HUES64 (cell line): ENCODE data around the gene ROR1.
A peak's percentile ranks its signal among the peaks of the same experiment; 100 is the strongest.

Experiments
- H3K27ac ChIP-seq: 2 replicates; pipeline ENCODE4 v1.7.0; 2013; ENCODE audit warnings: low read depth, low read length, inconsistent platforms
- H3K27me3 ChIP-seq: 2 replicates; pipeline ENCODE4 v1.6.1; 2013; ENCODE audit warnings: mild to moderate bottlenecking, low read length; ENCODE audit not compliant: insufficient read depth
- H3K36me3 ChIP-seq: 2 replicates; pipeline ENCODE4 v1.6.1; 2013; ENCODE audit warnings: mild to moderate bottlenecking, low read length; ENCODE audit not compliant: insufficient read depth
- H3K4me1 ChIP-seq: 2 replicates; pipeline ENCODE4 v1.6.1; 2013; ENCODE audit warnings: mild to moderate bottlenecking, low read length, moderate library complexity; ENCODE audit not compliant: insufficient read depth
- H3K4me3 ChIP-seq: 2 replicates; pipeline ENCODE4 v1.5.1; 2013; ENCODE audit warnings: mild to moderate bottlenecking, low read length, moderate library complexity
- H3K9ac ChIP-seq: 2 replicates; pipeline ENCODE4 v1.6.1; 2013; ENCODE audit warnings: mild to moderate bottlenecking, low read depth, low read length
- H3K9me3 ChIP-seq: 2 replicates; pipeline ENCODE4 v1.6.1; 2013; ENCODE audit warnings: low read depth, low read length; ENCODE audit not compliant: insufficient read depth
- WGBS: fragments of 150-250, 120-280 bp; methylation state at CpG from one replicate; pipeline ENCODE4 v1.1.7; 2013; ENCODE audit warnings: missing lambda C conversion rate; 5-methylcytosine and 5-hydroxymethylcytosine counted together

ROR1 gene

GRCh38 chr1:63742526-63742925 lies 31.3 kb upstream of the ROR1 start:
- H3K4me1 ChIP-seq, result peaks cover 20% of the 10 kb centered on the region
- no peak overlapping the region for H3K9ac ChIP-seq
- H3K36me3 ChIP-seq, result no peaks in the 10 kb centered on the region
- H3K9me3 ChIP-seq, result no peaks in the 10 kb centered on the region
- no peak overlapping the region for H3K27ac ChIP-seq
- H3K27me3 ChIP-seq, result no peaks in the 10 kb centered on the region
- H3K4me3 ChIP-seq, result no peak overlapping the region

DNA sequence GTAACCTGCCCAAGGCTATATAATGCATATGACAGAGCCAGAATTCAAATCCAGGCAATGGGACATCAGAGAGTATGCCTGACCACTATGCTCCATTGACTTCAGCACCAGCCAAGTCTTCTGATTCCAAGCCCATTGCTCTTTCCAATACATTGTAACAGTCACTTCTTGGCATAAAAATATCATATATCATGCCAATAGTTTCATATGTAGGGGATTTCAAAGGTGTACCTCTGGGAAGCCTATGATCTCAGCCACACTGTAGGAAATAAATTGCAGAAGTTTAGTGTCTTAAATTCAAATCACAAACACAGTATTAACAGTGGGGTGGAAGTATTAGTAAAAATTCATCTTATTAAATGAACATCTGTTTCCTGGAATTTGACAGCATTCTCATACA lies 30.0 kb upstream of the ROR1 start:
- H3K9ac ChIP-seq, result no peak overlapping the region
- no peak overlapping the region for H3K27ac ChIP-seq
- H3K36me3 ChIP-seq, result no peaks in the 10 kb centered on the region
- no peaks in the 10 kb centered on the region for H3K9me3 ChIP-seq
- H3K4me1 ChIP-seq, result peaks cover 20% of the 10 kb centered on the region
- no peaks in the 10 kb centered on the region for H3K27me3 ChIP-seq
- H3K4me3 ChIP-seq, result no peak overlapping the region

GRCh38 chr1:63746129-63746864 lies 27.5 kb upstream of the ROR1 start:
- no peaks in the 10 kb centered on the region for H3K9me3 ChIP-seq
- no peak overlapping the region for H3K9ac ChIP-seq
- 47% methylated on average over 12 of the region's 12 CpGs for WGBS
- H3K27me3 ChIP-seq, result no peaks in the 10 kb centered on the region
- no peaks in the 10 kb centered on the region for H3K36me3 ChIP-seq
- peaks cover 20% of the 10 kb centered on the region for H3K4me1 ChIP-seq
- H3K4me3 ChIP-seq, result no peak overlapping the region
- peak overlapping the region; percentile 24 for H3K27ac ChIP-seq

GRCh38 chr1:63747445-63747844 lies 26.4 kb upstream of the ROR1 start:
- Histone ChIP-seq H3K4me1 (peaks cover 20% of the 10 kb centered on the region), H3K9me3 (no peaks in the 10 kb centered on the region), H3K27me3 (no peaks in the 10 kb centered on the region), H3K36me3 (no peaks in the 10 kb centered on the region), H3K4me3 (no peak overlapping the region), H3K27ac (no peak overlapping the region), H3K9ac (no peak overlapping the region)
- WGBS, result 88% methylated on average over 6 of the region's 6 CpGs

DNA sequence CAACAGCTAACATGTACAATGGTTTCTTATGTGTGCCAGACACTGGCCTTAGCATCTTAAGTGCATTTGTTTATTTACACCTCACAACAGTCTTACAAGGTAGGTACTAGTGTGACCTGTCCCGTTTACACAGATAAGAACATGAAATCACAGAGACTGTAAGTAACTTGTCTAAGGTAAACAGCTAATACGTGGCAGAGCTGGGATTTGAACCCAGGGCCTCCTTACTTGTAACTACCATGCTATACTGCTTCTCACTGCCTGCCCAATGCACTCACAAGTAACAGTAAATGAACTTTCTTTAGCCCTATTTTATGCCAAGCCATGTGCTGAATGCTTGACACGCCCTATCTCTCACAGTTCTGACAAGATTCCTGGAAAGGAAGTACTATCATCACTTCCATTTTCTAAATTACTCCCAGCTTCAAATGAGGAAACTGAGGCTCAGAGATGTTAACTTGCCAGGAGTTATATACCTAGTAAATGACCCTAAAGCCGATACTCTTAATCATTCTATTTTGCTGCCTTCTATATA lies 25.7 kb upstream of the ROR1 start:
- peaks cover 20% of the 10 kb centered on the region for H3K4me1 ChIP-seq
- H3K4me3 ChIP-seq, result no peak overlapping the region
- no peaks in the 10 kb centered on the region for H3K27me3 ChIP-seq
- no peaks in the 10 kb centered on the region for H3K36me3 ChIP-seq
- H3K27ac ChIP-seq, result no peak overlapping the region
- WGBS, result 94% methylated on average over 4 of the region's 4 CpGs
- H3K9me3 ChIP-seq, result no peaks in the 10 kb centered on the region
- H3K9ac ChIP-seq, result no peak overlapping the region

- peaks cover 20% of the 10 kb centered on the region for H3K4me1 ChIP-seq
- H3K27ac ChIP-seq, result no peak overlapping the region
- H3K36me3 ChIP-seq, result no peaks in the 10 kb centered on the region
- no peaks in the 10 kb centered on the region for H3K9me3 ChIP-seq
- 93% methylated on average over 5 of the region's 5 CpGs for WGBS
- no peak overlapping the region for H3K9ac ChIP-seq
- H3K27me3 ChIP-seq, result no peaks in the 10 kb centered on the region
- H3K4me3 ChIP-seq, result no peak overlapping the region
Observed at GRCh38 chr1:63748641-63749040, 25.2 kb upstream of the ROR1 start.

DNA sequence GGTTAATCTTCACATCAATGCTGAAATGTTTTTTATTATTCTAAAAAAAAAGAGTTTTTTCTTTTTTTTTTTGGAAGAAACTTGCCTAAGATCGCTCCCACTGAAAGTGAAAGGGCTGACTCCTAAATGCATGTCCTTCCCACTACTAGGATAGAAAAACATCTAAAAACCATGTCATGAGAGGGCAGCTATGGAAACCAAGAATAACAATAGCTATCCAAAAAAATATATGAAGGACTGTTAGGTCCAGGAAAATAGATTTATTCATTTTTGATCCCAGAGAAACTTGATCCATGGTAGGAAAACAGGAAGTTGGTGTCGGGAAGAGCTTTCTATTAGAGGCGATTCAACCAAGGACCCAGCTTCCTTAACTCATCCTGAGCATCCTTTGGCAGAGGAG lies 23.1 kb upstream of the ROR1 start:
- no peak overlapping the region for H3K27ac ChIP-seq

DNA sequence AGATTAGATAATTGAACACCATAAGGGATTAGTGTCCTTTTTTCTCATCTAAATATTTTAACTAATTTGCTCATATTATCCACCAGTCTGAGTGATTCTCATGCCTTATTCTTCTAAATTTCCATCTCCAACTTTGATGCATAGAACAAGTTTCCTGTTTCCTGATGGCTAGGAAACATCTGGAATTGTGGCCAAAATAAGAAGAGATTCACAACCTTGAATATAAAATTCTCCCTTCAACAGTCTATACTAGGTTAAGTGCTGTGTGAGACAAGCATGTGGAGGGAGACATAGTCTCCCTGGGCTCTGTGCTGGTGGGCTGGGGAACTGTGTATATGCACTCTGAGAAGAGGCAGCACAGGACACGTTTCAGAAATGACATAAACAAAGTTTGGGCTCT lies 21.6 kb upstream of the ROR1 start:
- 90% methylated on average over 1 of the region's 1 CpG for WGBS
- Histone ChIP-seq H3K27me3 (no peaks in the 10 kb centered on the region), H3K9me3 (no peaks in the 10 kb centered on the region), H3K36me3 (no peaks in the 10 kb centered on the region), H3K9ac (no peak overlapping the region), H3K27ac (no peak overlapping the region), H3K4me1 (peaks cover 7% of the 10 kb centered on the region; the same call in 1 of the 2 replicates), H3K4me3 (no peak overlapping the region)

More for the DNA sequence above, 23.1 kb upstream of the ROR1 start:
- Histone ChIP-seq H3K9me3 (no peaks in the 10 kb centered on the region), H3K36me3 (no peaks in the 10 kb centered on the region), H3K4me3 (no peak overlapping the region), H3K4me1 (peaks cover 15% of the 10 kb centered on the region), H3K9ac (no peak overlapping the region), H3K27me3 (no peaks in the 10 kb centered on the region)
- WGBS, result 91% methylated on average over 3 of the region's 3 CpGs

DNA sequence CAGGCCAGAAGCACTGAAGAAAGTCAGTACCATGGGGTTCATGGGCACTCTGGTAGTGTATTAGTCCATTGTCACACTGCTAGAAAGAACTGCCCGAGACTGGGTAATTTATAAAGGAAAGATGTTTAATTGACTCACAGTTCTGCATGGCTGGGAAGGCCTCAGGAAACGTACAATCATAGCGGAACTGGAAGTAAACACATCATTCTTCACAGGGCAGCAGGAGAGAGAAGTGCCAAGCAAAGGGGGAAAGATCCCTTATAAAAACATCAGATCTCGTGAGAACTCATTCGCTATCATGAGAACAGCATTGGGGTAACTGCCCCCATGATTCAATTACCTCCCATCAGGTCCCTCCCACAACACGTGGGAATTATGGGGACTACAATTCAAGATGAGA lies 20.2 kb upstream of the ROR1 start:
- 69% methylated on average over 4 of the region's 6 CpGs for WGBS
- Histone ChIP-seq H3K4me1 (peaks cover 5% of the 10 kb centered on the region; the same call in 1 of the 2 replicates), H3K9me3 (no peaks in the 10 kb centered on the region), H3K4me3 (no peak overlapping the region), H3K9ac (no peak overlapping the region), H3K27me3 (no peaks in the 10 kb centered on the region), H3K36me3 (no peaks in the 10 kb centered on the region), H3K27ac (no peak overlapping the region)

GRCh38 chr1:63756839-63757238 lies 17.0 kb upstream of the ROR1 start:
- no peaks in the 10 kb centered on the region for H3K27me3 ChIP-seq
- no peaks in the 10 kb centered on the region for H3K36me3 ChIP-seq
- peaks cover 5% of the 10 kb centered on the region; the same call in 1 of the 2 replicates for H3K4me1 ChIP-seq
- H3K4me3 ChIP-seq, result no peak overlapping the region
- no peaks in the 10 kb centered on the region for H3K9me3 ChIP-seq
- H3K9ac ChIP-seq, result no peak overlapping the region
- no peak overlapping the region for H3K27ac ChIP-seq

- H3K9ac ChIP-seq, result no peak overlapping the region
- H3K36me3 ChIP-seq, result no peaks in the 10 kb centered on the region
- H3K4me1 ChIP-seq, result peaks cover 5% of the 10 kb centered on the region; the same call in 1 of the 2 replicates
- no peak overlapping the region for H3K4me3 ChIP-seq
- no peaks in the 10 kb centered on the region for H3K27me3 ChIP-seq
- no peak overlapping the region for H3K27ac ChIP-seq
- no peaks in the 10 kb centered on the region for H3K9me3 ChIP-seq
Observed at GRCh38 chr1:63757334-63757733, 16.5 kb upstream of the ROR1 start.

- no peak overlapping the region for H3K9ac ChIP-seq
- 87% methylated on average over 6 of the region's 6 CpGs for WGBS
- H3K27me3 ChIP-seq, result no peaks in the 10 kb centered on the region
- no peaks in the 10 kb centered on the region for H3K9me3 ChIP-seq
- no peak overlapping the region for H3K4me3 ChIP-seq
- peaks cover 5% of the 10 kb centered on the region; the same call in 1 of the 2 replicates for H3K4me1 ChIP-seq
- H3K36me3 ChIP-seq, result no peaks in the 10 kb centered on the region
- H3K27ac ChIP-seq, result no peak overlapping the region
Observed at GRCh38 chr1:63758791-63759190, 15.0 kb upstream of the ROR1 start.
